Keratinocyte (primary cell): ENCODE data around the gene RBFOX2. TPM values are rescaled to one million over a fixed set of nuclear protein-coding genes. Genes with fewer than 3 reads are reported as not detected.

Experiments
- DNase-seq: peaks from one replicate; pipeline ENCODE4 v3.0.0-alpha.2; 2011; ENCODE audit warnings: low read depth, missing footprints, low spot score
- FAIRE-seq: peaks from 2 replicates; lab custom pipeline; 2011; peaks lifted over from hg19 to GRCh38; lab: Jason Lieb, UNC
- H2AFZ ChIP-seq: 2 replicates; pipeline ENCODE4 v1.6.0; 2012; ENCODE audit warnings: low read length, control low read depth, inconsistent platforms; ENCODE audit not compliant: control insufficient read depth
- H3K27ac ChIP-seq: 2 replicates; pipeline ENCODE4 v1.5.1; 2011; ENCODE audit warnings: low read length; ENCODE audit not compliant: control insufficient read depth, insufficient read depth
- H3K27me3 ChIP-seq: 3 replicates; pipeline ENCODE4 v1.6.0; 2011; ENCODE audit warnings: low read length; ENCODE audit not compliant: control insufficient read depth, insufficient read depth; ENCODE audit errors: extremely low read depth
- H3K36me3 ChIP-seq, 2 experiments: 2 replicates in 1 of 2; 3 replicates in 1 of 2; pipeline ENCODE4 v1.5.1; 2011; ENCODE audit warnings: low read length in 2 of 2, mild to moderate bottlenecking in 1 of 2; ENCODE audit not compliant: control insufficient read depth in 2 of 2, insufficient read depth in 2 of 2; ENCODE audit errors: extremely low read depth in 1 of 2
- H3K4me1 ChIP-seq: 3 replicates; pipeline ENCODE4 v1.5.1; 2011; ENCODE audit warnings: low read length; ENCODE audit not compliant: control insufficient read depth, insufficient read depth; ENCODE audit errors: extremely low read depth
- H3K4me2 ChIP-seq: 3 replicates; pipeline ENCODE4 v1.6.0; 2011; ENCODE audit warnings: low read depth, low read length; ENCODE audit not compliant: control insufficient read depth, insufficient read depth; ENCODE audit errors: extremely low read depth
- H3K4me3 ChIP-seq, 3 experiments: fragments of 200-600 bp in 1 of 3; sonication (generic) in 1 of 3; 2 replicates in 2 of 3; 3 replicates in 1 of 3; pipeline ENCODE4 v1.5.1; 2011 to 2016; ENCODE audit warnings: low read length in 3 of 3, mild to moderate bottlenecking in 3 of 3, control low read depth in 2 of 3, inconsistent platforms in 1 of 3, low read depth in 1 of 3, mixed read lengths in 1 of 3, mixed run types in 1 of 3, moderate library complexity in 1 of 3; ENCODE audit not compliant: control insufficient read depth in 2 of 3, insufficient read depth in 2 of 3; ENCODE audit errors: extremely low read depth in 1 of 3
- H3K79me2 ChIP-seq: 2 replicates; pipeline ENCODE4 v1.6.0; 2012; ENCODE audit warnings: low read length; ENCODE audit not compliant: control insufficient read depth, insufficient read depth
- H3K9ac ChIP-seq: 3 replicates; pipeline ENCODE4 v1.6.0; 2011; ENCODE audit warnings: low read length; ENCODE audit not compliant: control insufficient read depth, insufficient read depth; ENCODE audit errors: extremely low read depth
- H3K9me1 ChIP-seq: 3 replicates; pipeline ENCODE4 v1.6.0; 2011; ENCODE audit warnings: low read length; ENCODE audit not compliant: control insufficient read depth, insufficient read depth; ENCODE audit errors: extremely low read depth
- H3K9me3 ChIP-seq: 2 replicates; pipeline ENCODE4 v1.5.1; 2012; ENCODE audit warnings: low read depth, low read length; ENCODE audit not compliant: control insufficient read depth
- H4K20me1 ChIP-seq: 3 replicates; pipeline ENCODE4 v1.6.0; 2011; ENCODE audit warnings: low read length; ENCODE audit not compliant: control insufficient read depth, insufficient read depth; ENCODE audit errors: extremely low read depth
- CTCF ChIP-seq, 3 experiments: IDR thresholded peaks in 1 of 3; conservative IDR thresholded peaks in 1 of 3; optimal IDR thresholded peaks in 1 of 3; 2 replicates in 2 of 3; 3 replicates in 1 of 3; pipeline versions ENCODE3 to v1.5.1; 2011; ENCODE audit warnings: low read length in 3 of 3, mild to moderate bottlenecking in 3 of 3, moderate library complexity in 2 of 3, control low read depth in 1 of 3, inconsistent platforms in 1 of 3; ENCODE audit not compliant: insufficient read depth in 2 of 3; ENCODE audit errors: extremely low read depth in 1 of 3
- EZH2 ChIP-seq: IDR thresholded peaks from one replicate; pipeline ENCODE4 v1.6.1; 2012; ENCODE audit warnings: inconsistent platforms, mild to moderate bottlenecking, low read length, moderate library complexity
- dilution Hi-C: fragments of 300-500 bp; cut with MboI; formaldehyde crosslinking; loops from one replicate; pipeline ENCODE4 v1.7.0; 2020; ENCODE audit warnings: low sequenced_read_pairs; ENCODE audit not compliant: extremely low pct_ligation_motif_present
- polyA plus RNA-seq, 5 experiments: library from polyadenylated mRNA; depleted of rRNA in 3 of 5; stranded (reverse) in 3 of 5; stranded (forward) in 1 of 5; unstranded in 1 of 5; fragments of >200 nt; gene quantifications; 1 replicate in 1 of 5; 2 replicates in 3 of 5; 3 replicates in 1 of 5; pipeline versions ENCODE4 v1.2.1 to v1.2.3, GENCODE V29; 2011 to 2012; ENCODE audit warnings: missing spikeins in 2 of 5, low read depth in 1 of 5, low replicate concordance in 1 of 5

Gene RBFOX2
- polyA plus RNA-seq, 1 donor (not counting 4 experiments of a cell fraction or from before 2014, with no cell fraction given) = 118 TPM

- FAIRE-seq = no peak
- no peak overlapping the region for H3K27ac ChIP-seq
Measured at GRCh38 chr22:35758394-35758793, 270.2 kb downstream of the RBFOX2 start.

GRCh38 chr22:35756722-35757121 lies 271.9 kb downstream of the RBFOX2 start:
- H3K27me3 ChIP-seq = no peaks in the 10 kb centered on the region
- peaks cover 6% of the 10 kb centered on the region for H3K4me1 ChIP-seq
- no peaks in the 10 kb centered on the region for H3K9me1 ChIP-seq
- no peak overlapping the region for H3K9ac ChIP-seq
- FAIRE-seq = no peak
- H3K79me2 ChIP-seq = no peaks in the 10 kb centered on the region
- H3K9me3 ChIP-seq = no peaks in the 10 kb centered on the region
- dilution Hi-C loops = no loop called here
- TF ChIP-seq CTCF (optimal IDR thresholded peaks at IDR 0.05 in 1 of 3, IDR thresholded peaks at IDR 0.05 in 1 of 3, conservative IDR thresholded peaks at IDR 0.05 in 1 of 3; ENCODE audit: extremely low read depth in 1 of 3, insufficient read depth in 2 of 3, low read length in 3 of 3) (no peak), EZH2 (no peak)
- H3K4me3 ChIP-seq = no peak overlapping the region
- H4K20me1 ChIP-seq = no peaks in the 10 kb centered on the region
- H3K27ac ChIP-seq = no peak overlapping the region
- no peak for DNase-seq
- no peak overlapping the region for H2AFZ ChIP-seq
- H3K4me2 ChIP-seq = no peak overlapping the region
- peaks cover 16 to 23% of the 10 kb centered on the region in 2 experiments for H3K36me3 ChIP-seq

More at GRCh38 chr22:35758394-35758793, 270.2 kb downstream of the RBFOX2 start:
- Histone ChIP-seq H3K4me1 (peaks cover 6% of the 10 kb centered on the region), H3K4me2 (no peak overlapping the region), H3K4me3 (no peak overlapping the region), H3K79me2 (no peaks in the 10 kb centered on the region), H3K27me3 (no peaks in the 10 kb centered on the region), H3K9me1 (no peaks in the 10 kb centered on the region), H3K9me3 (no peaks in the 10 kb centered on the region), H2AFZ (no peak overlapping the region), H4K20me1 (no peaks in the 10 kb centered on the region), H3K9ac (no peak overlapping the region), H3K36me3 (peaks cover 12 to 20% of the 10 kb centered on the region in 2 experiments)
- DNase-seq = no peak
- no peak for TF ChIP-seq CTCF (optimal IDR thresholded peaks at IDR 0.05 in 1 of 3, IDR thresholded peaks at IDR 0.05 in 1 of 3, conservative IDR thresholded peaks at IDR 0.05 in 1 of 3; ENCODE audit: extremely low read depth in 1 of 3, insufficient read depth in 2 of 3, low read length in 3 of 3)
- TF ChIP-seq EZH2 = no peak
- dilution Hi-C loops = no loop called here
